Measurements from ENCODE around the gene TBX15.

DNA sequence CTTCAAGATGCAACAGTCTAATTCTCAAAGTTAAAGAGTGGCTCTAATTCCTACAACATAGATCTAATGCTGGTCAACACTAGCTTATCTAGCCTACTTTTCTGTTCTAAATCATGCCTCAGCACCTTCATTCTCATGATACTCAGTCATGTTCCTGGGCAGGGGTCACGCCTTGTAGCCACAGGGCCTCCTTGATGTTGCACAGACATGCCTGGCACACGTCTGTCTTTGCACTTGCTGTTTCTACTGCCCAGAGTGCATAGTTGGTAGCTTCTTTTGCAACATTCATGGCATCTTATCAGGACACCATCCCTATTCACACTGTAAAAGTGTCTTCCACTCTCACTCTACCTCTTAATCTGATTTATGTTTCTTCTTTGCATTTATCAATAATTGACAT lies 76.6 kb downstream of the TBX15 start:
- TF ChIP-seq TAF1 (IDR thresholded peaks at IDR 0.05; ENCODE audit: low read depth, low read length) (no peak), SPI1 (IDR thresholded peaks at IDR 0.05; ENCODE audit: low read depth, low read length) (no peak), POLR2AphosphoS5 (IDR thresholded peaks at IDR 0.05; ENCODE audit: low read depth, low read length) (no peak)

All from GM12891 (cell line).